Heart right ventricle (tissue), 16 donors: ENCODE measurements around the gene MAPKAP1. TPM values are rescaled to one million over a fixed set of nuclear protein-coding genes. Genes with fewer than 3 reads are reported as not detected.

ENCODE experiments used
- ATAC-seq, 8 donors: fragments of 200-7000 bp; cut with Tn5 transposase; one replicate each; pipeline ENCODE4 v1.9.1; 2020; ENCODE audit warnings: mild to moderate bottlenecking in 8 of 8, moderate library complexity in 8 of 8, moderate number of reproducible peaks in 1 of 8
- DNase-seq, 2 donors: peaks; one replicate each; pipeline ENCODE4 v3.0.0-alpha.2; 2020
- H3K27ac ChIP-seq, 10 donors: fragments of 200-600 bp; sonication (generic) in 2 of 10; one replicate each; pipeline versions ENCODE4 v1.5.0 to v1.8.0; 2020 to 2022; ENCODE audit warnings: mild to moderate bottlenecking in 3 of 10
- H3K27me3 ChIP-seq, 7 donors: fragments of 200-600 bp; one replicate each; pipeline ENCODE4 v1.8.0; 2021 to 2022; ENCODE audit warnings: mild to moderate bottlenecking in 2 of 7
- H3K36me3 ChIP-seq, 9 donors: fragments of 200-600 bp; sonication (generic) in 1 of 9; one replicate each; pipeline versions ENCODE4 v1.5.0 to v1.8.0; 2020 to 2022; ENCODE audit warnings: mild to moderate bottlenecking in 2 of 9
- H3K4me1 ChIP-seq, 9 donors: fragments of 200-600 bp; sonication (generic) in 1 of 9; one replicate each; pipeline versions ENCODE4 v1.5.0 to v1.8.0; 2020 to 2022; ENCODE audit warnings: mild to moderate bottlenecking in 4 of 9
- H3K4me3 ChIP-seq, 10 donors: fragments of 200-600 bp; sonication (generic) in 2 of 10; one replicate each; pipeline versions ENCODE4 v1.5.0 to v1.8.0; 2020 to 2022; ENCODE audit warnings: mild to moderate bottlenecking in 7 of 10, moderate library complexity in 2 of 10
- H3K9me3 ChIP-seq, 11 donors: fragments of 200-600 bp in 10 of 11; sonication (generic) in 2 of 11; one replicate each; pipeline versions ENCODE4 v1.5.0 to v1.8.0; 2013 to 2022; ENCODE audit warnings: mild to moderate bottlenecking in 2 of 11, control low read depth in 1 of 11, moderate library complexity in 1 of 11
- WGBS, 2 donors: extraction: QIAGEN DNeasy Blood & Tissue Kit; methylation state at CpG; one replicate each; pipeline ENCODE4 v1.1.7; 2013; ENCODE audit warnings: inconsistent platforms in 1 of 2; 5-methylcytosine and 5-hydroxymethylcytosine counted together
- intact Hi-C, 10 donors: fragments of 100-400 bp; cut with DNase I; formaldehyde crosslinking; loops; one replicate each; pipeline versions ENCODE4 v1.11.1 to v1.14.2; 2022
- polyA plus RNA-seq, 2 donors: library from polyadenylated mRNA; stranded (reverse); fragments of 200-250 nt; gene quantifications; one replicate each; pipeline ENCODE4 v1.2.3, GENCODE V29; 2013
- total RNA-seq, 10 donors: library from RNA; stranded (reverse); fragmentation: NEBNext Ultra II Directional in 3 of 10; extraction: Animal tissue kit (Norgen Biotek cat#: 25700) in 3 of 10; gene quantifications; one replicate each; pipeline versions ENCODE4 v1.2.1 to v1.2.4, GENCODE V29; 2021 to 2023
- TF ChIP-seq, protein P1 (sequence below), 9 donors: fragments of 200-600 bp; sonication (generic) in 2 of 9; IDR thresholded peaks; one replicate each; pipeline versions ENCODE4 v1.5.0 to v1.8.0; 2021 to 2022; ENCODE audit warnings: antibody characterized with exemption in 9 of 9, mild to moderate bottlenecking in 5 of 9, moderate library complexity in 1 of 9
- donor health status: Arrhythmogenic right ventricular cardiomyopathy.
- donor health status: ischemic (EF 13 %, LVEDD 7.1; RV severe dilation, severe dysfunction).
- donor health status: healthy with polysubstance abuse.
- donor health status: DM: no; HTN: yes; CAD: no.
- donor health status: DM: no; HTN: no; CAD: no.
- donor health status: ischemic (EF 25% LVEDD 6.9; RV normal size, moderate dysfunction).
- donor health status: ischemic (EF 25% LVEDD 5.7; RV mildly dilated, moderate dysfunction).
- donor health status: healthy.
- donor health status: DM: yes; HTN: yes; CAD: no.
- donor health status: Ischemic cardiomyopathy.
- donor health status: ischemic (EF 35%, LVEDD 5.7; RV mildly dilated, moderate dysfunction).
- donor health status: nonischemic (EF 11% LVEDD 7.7; RV severe dilation, severe dysfunction).
- donor health status: DM: yes; HTN: yes; CAD: no.
- donor health status: PGD.
- donor health status: ischemic (EF 29% LVEDD 5.4; RV normal size, mild dysfunction).
- donor health status: nonischemic (EF 23%, LVEDD 6.1; RV moderate dilation, normal function).

The MAPKAP1 gene
- total and polyA plus RNA-seq, 12 donors = 102 to 143 (median 116) TPM

- Histone ChIP-seq H3K36me3 (no peaks in the 10 kb centered on the region), H3K4me3 (no peak overlapping the region), H3K27ac (no peak overlapping the region), H3K4me1 (no peaks in the 10 kb centered on the region), H3K27me3 (no peaks in the 10 kb centered on the region), H3K9me3 (no peaks in the 10 kb centered on the region)
- ATAC-seq = no peak
- no peak for DNase-seq
- TF ChIP-seq, protein P1, sequence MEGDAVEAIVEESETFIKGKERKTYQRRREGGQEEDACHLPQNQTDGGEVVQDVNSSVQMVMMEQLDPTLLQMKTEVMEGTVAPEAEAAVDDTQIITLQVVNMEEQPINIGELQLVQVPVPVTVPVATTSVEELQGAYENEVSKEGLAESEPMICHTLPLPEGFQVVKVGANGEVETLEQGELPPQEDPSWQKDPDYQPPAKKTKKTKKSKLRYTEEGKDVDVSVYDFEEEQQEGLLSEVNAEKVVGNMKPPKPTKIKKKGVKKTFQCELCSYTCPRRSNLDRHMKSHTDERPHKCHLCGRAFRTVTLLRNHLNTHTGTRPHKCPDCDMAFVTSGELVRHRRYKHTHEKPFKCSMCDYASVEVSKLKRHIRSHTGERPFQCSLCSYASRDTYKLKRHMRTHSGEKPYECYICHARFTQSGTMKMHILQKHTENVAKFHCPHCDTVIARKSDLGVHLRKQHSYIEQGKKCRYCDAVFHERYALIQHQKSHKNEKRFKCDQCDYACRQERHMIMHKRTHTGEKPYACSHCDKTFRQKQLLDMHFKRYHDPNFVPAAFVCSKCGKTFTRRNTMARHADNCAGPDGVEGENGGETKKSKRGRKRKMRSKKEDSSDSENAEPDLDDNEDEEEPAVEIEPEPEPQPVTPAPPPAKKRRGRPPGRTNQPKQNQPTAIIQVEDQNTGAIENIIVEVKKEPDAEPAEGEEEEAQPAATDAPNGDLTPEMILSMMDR (IDR thresholded peaks at IDR 0.05) = no peak
- WGBS, 2 donors = 67 to 78% methylated on average over 19 of the region's 19 CpGs
- intact Hi-C loops = loop anchor here in 3 of 10 donors (5.0 to 10.0 kb wide), 2 partner anchors 207 to 209 kb away; no protein-coding TSS in a partner anchor
Observed at GRCh38 chr9:125425170-125425897, 281.7 kb downstream of the MAPKAP1 start.

DNA sequence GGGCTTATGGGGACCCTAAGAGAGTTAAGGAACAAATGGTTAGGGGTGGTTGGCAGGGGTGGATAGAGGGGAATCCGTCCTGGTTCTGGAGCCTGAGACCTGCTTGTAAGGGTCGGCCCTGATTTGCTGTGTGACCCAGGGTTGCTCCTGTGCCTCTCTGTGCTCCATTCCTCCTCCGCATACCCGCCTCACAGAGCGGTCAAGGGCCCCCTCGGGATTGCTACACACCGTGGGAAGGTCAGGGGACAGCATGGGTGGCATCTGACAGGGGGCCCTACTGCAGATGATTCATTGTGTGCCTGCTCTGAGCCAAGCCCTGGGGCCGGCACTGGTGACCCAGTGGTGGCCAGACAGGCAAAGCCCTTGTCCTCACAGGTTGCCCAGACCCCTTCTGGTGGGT is 283.0 kb downstream of the MAPKAP1 start:
- intact Hi-C loops = loop anchor here in 1 of 10 donors (10.0 kb wide), 1 partner anchor 211 kb away; no protein-coding TSS in a partner anchor
- Histone ChIP-seq H3K4me1 (no peaks in the 10 kb centered on the region), H3K9me3 (no peaks in the 10 kb centered on the region), H3K27ac (no peak overlapping the region), H3K27me3 (no peaks in the 10 kb centered on the region), H3K4me3 (no peak overlapping the region), H3K36me3 (no peaks in the 10 kb centered on the region)
- TF ChIP-seq, protein P1 (IDR thresholded peaks at IDR 0.05) = no peak
- 87 to 94% methylated on average over 8 of the region's 8 CpGs for WGBS, 2 donors
- ATAC-seq = peak in 1 of 8 donors; percentile 34
- no peak for DNase-seq

DNA sequence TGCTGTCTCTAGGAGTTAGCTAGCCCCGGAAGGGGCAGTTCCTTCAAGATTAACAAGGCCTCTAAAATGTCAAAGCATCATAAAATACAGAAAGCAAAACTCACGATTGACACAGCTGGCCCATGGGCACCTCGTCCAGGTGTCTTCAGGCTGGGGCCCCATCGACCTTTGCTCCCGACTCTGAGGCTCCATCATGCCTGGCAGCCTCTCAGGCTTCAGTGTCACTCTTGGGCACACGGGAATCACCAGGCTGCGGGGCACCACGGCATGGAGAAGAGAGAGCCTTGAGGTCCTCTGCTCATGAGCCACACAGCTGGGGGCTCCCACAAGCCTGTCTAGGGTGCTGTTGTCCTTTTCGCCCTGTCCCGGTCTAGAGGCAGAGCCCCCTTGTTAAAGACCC is 284.2 kb downstream of the MAPKAP1 start:
- H3K36me3 ChIP-seq = no peaks in the 10 kb centered on the region
- no peak overlapping the region for H3K4me3 ChIP-seq
- H3K9me3 ChIP-seq = no peaks in the 10 kb centered on the region
- DNase-seq (no peak), ATAC-seq (no peak)
- H3K27ac ChIP-seq = no peak overlapping the region
- no peaks in the 10 kb centered on the region for H3K27me3 ChIP-seq
- no peaks in the 10 kb centered on the region for H3K4me1 ChIP-seq
- intact Hi-C loops = loop anchor here in 1 of 10 donors (10.0 kb wide), 1 partner anchor 212 kb away; no protein-coding TSS in a partner anchor
- TF ChIP-seq, protein P1 (IDR thresholded peaks at IDR 0.05) = no peak
- 87 to 93% methylated on average over 10 of the region's 10 CpGs for WGBS, 2 donors

DNA sequence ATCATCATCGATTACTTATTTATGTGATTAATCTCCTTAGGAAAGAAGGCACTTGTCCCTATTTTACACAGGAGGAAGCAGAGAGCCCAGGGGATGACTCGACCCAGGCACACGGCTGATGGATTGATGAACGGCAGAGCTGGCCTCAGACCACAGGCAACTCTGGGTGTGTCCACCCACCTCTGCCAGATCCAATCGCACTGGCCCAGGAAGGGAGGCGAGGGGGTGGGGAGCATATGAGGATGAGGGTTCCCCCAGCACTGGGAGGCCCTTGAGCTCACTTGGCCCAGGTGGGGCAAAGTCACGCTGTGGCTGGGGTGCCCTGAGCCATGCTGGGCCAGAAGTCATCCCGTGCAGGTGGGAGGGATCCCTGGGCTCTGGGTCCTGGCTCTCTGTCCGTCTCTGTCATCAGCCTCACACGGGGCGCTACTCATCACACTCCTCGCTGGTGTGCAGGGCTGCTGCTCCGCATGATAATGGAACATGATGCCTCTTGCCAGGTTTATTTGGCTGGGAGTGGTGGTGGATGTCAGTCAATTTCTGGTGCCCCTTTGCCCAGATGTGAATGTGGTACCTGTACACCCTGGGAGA is 285.3 kb downstream of the MAPKAP1 start:
- TF ChIP-seq, protein P1 (IDR thresholded peaks at IDR 0.05) = no peak
- H3K4me1 ChIP-seq = no peaks in the 10 kb centered on the region
- no peak overlapping the region for H3K27ac ChIP-seq
- intact Hi-C loops = loop anchor here in 1 of 10 donors (10.0 kb wide), 1 partner anchor 213 kb away; no protein-coding TSS in a partner anchor
- DNase-seq = no peak
- H3K36me3 ChIP-seq = no peaks in the 10 kb centered on the region
- H3K9me3 ChIP-seq = no peaks in the 10 kb centered on the region
- WGBS, 2 donors = 77 to 84% methylated on average over 13 of the region's 13 CpGs
- no peaks in the 10 kb centered on the region for H3K27me3 ChIP-seq
- no peak overlapping the region for H3K4me3 ChIP-seq
- ATAC-seq = no peak
